Endothelial cell of umbilical vein (primary cell): ENCODE results near the gene SHROOM2. TPM values are rescaled to one million over a fixed set of nuclear protein-coding genes. Genes with fewer than 3 reads are reported as not detected.

ENCODE experiments used
- BruUV-seq: library from RNA; stranded (reverse); fragments of 400-500 nt; replicated peaks from 2 replicates; lab custom pipeline; 2021; lab: Mats Ljungman, UMichigan
- CTCF ChIA-PET: fragments of 300-600, 350-600 bp; sonication (Branson Sonifier 250); formaldehyde crosslinking; loops from one replicate; lab custom pipeline; 2021; ENCODE audit warnings: antibody characterized with exemption, inconsistent platforms; lab: Charles Lee
- POLR2A ChIA-PET: fragments of 300-600, 350-600 bp; sonication (Branson Sonifier 250); formaldehyde crosslinking; loops from one replicate; lab custom pipeline; 2021; ENCODE audit warnings: antibody characterized with exemption, inconsistent platforms; lab: Charles Lee
- DNase-seq: peaks from one replicate; pipeline ENCODE4 v3.0.0-alpha.2; 2011; ENCODE audit warnings: low read depth, low spot score
- FAIRE-seq: peaks from 2 replicates; lab custom pipeline; 2011; peaks lifted over from hg19 to GRCh38; lab: Jason Lieb, UNC
- H2AFZ ChIP-seq: 2 replicates; pipeline ENCODE4 v1.6.0; 2012; ENCODE audit warnings: low read depth, low read length, control low read depth, inconsistent platforms
- H3K27ac ChIP-seq: 2 replicates; pipeline ENCODE4 v1.5.1; 2011; ENCODE audit warnings: low read depth, mild to moderate bottlenecking, control low read depth, low read length, moderate library complexity; ENCODE audit not compliant: insufficient read depth
- H3K27me3 ChIP-seq, 2 experiments: 2 replicates each; pipeline versions ENCODE4 v1.6.0 to v1.6.1; 2011; ENCODE audit warnings: low read length in 2 of 2, mixed read lengths in 1 of 2; ENCODE audit not compliant: control insufficient read depth in 2 of 2, insufficient read depth in 2 of 2
- H3K36me3 ChIP-seq, 2 experiments: 2 replicates in 1 of 2; 3 replicates in 1 of 2; pipeline ENCODE4 v1.5.1; 2011; ENCODE audit warnings: low read length in 2 of 2, mild to moderate bottlenecking in 1 of 2, moderate library complexity in 1 of 2; ENCODE audit not compliant: control insufficient read depth in 2 of 2, insufficient read depth in 2 of 2; ENCODE audit errors: extremely low read depth in 1 of 2
- H3K4me1 ChIP-seq: 3 replicates; pipeline ENCODE4 v1.5.1; 2011; ENCODE audit warnings: mild to moderate bottlenecking, low read length; ENCODE audit not compliant: control insufficient read depth, insufficient read depth; ENCODE audit errors: extremely low read depth
- H3K4me2 ChIP-seq: 2 replicates; pipeline ENCODE4 v1.6.1; 2011; ENCODE audit warnings: low read length, control low read depth, mixed read lengths; ENCODE audit not compliant: insufficient read depth
- H3K4me3 ChIP-seq, 3 experiments: fragments of 200-600 bp in 1 of 3; sonication (generic), shearing (Covaris generic) in 1 of 3; replicated peaks in 1 of 3; 2 replicates each; pipeline ENCODE4 v1.5.1; 2011 to 2016; ENCODE audit warnings: control low read depth in 3 of 3, low read length in 3 of 3, mild to moderate bottlenecking in 2 of 3, inconsistent platforms in 1 of 3, low read depth in 1 of 3, moderate library complexity in 1 of 3; ENCODE audit not compliant: insufficient read depth in 1 of 3
- H3K79me2 ChIP-seq: 2 replicates; pipeline ENCODE4 v1.6.0; 2012; ENCODE audit warnings: low read length, inconsistent platforms; ENCODE audit not compliant: control insufficient read depth, insufficient read depth
- H3K9ac ChIP-seq: replicated peaks from 2 replicates; pipeline ENCODE3; 2011; ENCODE audit warnings: low read length, control low read depth; ENCODE audit not compliant: insufficient read depth; ENCODE audit errors: extremely low read depth
- H3K9me1 ChIP-seq: replicated peaks from 3 replicates; pipeline ENCODE4 v1.6.0; 2011; ENCODE audit warnings: mild to moderate bottlenecking, low read length; ENCODE audit not compliant: control insufficient read depth, insufficient read depth; ENCODE audit errors: extremely low read depth
- H3K9me3 ChIP-seq: replicated peaks from 2 replicates; pipeline ENCODE4 v1.5.1; 2012; ENCODE audit warnings: low read length, inconsistent platforms; ENCODE audit not compliant: control insufficient read depth, insufficient read depth
- H4K20me1 ChIP-seq: replicated peaks from 2 replicates; pipeline ENCODE3; 2011; ENCODE audit warnings: mild to moderate bottlenecking, low read length; ENCODE audit not compliant: control insufficient read depth, insufficient read depth; ENCODE audit errors: extremely low read depth
- EZH2 ChIP-seq: IDR thresholded peaks from 2 replicates; pipeline ENCODE4 v1.6.1; 2012; ENCODE audit warnings: borderline replicate concordance, low read depth, mild to moderate bottlenecking, moderate library complexity, low read length, inconsistent platforms; ENCODE audit not compliant: severe bottlenecking
- FOS ChIP-seq: IDR thresholded peaks from 2 replicates; pipeline ENCODE4 v1.6.1; 2011; ENCODE audit warnings: mild to moderate bottlenecking, low read length, moderate library complexity, borderline replicate concordance; ENCODE audit not compliant: insufficient read depth
- GATA2 ChIP-seq: IDR thresholded peaks from 2 replicates; pipeline ENCODE4 v1.7.0; 2011; ENCODE audit warnings: low read depth, mild to moderate bottlenecking, moderate library complexity, mixed read lengths, low read length; ENCODE audit not compliant: insufficient read length, insufficient read depth
- JUN ChIP-seq: IDR thresholded peaks from 2 replicates; pipeline ENCODE4 v1.6.1; 2011; ENCODE audit warnings: borderline replicate concordance, low read depth; ENCODE audit not compliant: insufficient read length, insufficient read depth
- POLR2A ChIP-seq: IDR thresholded peaks from 2 replicates; pipeline ENCODE4 v1.6.1; 2012; ENCODE audit warnings: low read depth, mild to moderate bottlenecking, control low read depth, low read length
- POLR2AphosphoS5 ChIP-seq: IDR thresholded peaks from 2 replicates; pipeline ENCODE4 v1.6.1; 2012; ENCODE audit warnings: low read depth, mild to moderate bottlenecking, control low read depth, low read length, moderate library complexity; ENCODE audit not compliant: insufficient read depth
- dilution Hi-C: fragments of 300-500 bp; cut with MboI; formaldehyde crosslinking; loops from one replicate; pipeline ENCODE4 v1.15.0; 2019; ENCODE audit warnings: low sequenced_read_pairs; ENCODE audit not compliant: extremely low pct_ligation_motif_present
- intact Hi-C: fragments of 100-400 bp; cut with micrococcal nuclease; formaldehyde crosslinking; loops from one replicate; pipeline ENCODE4 v1.10.0; 2022
- polyA plus RNA-seq, 4 experiments: library from polyadenylated mRNA; depleted of rRNA in 3 of 4; stranded (reverse) in 3 of 4; unstranded in 1 of 4; fragments of >200 nt; gene quantifications; 2 replicates each; pipeline versions ENCODE4 v1.2.1 to v1.2.3, GENCODE V29; 2011 to 2012; ENCODE audit warnings: missing spikeins in 1 of 4
- total RNA-seq: library from RNA; stranded (reverse); gene quantifications from 2 replicates; pipeline ENCODE4 v1.2.3, GENCODE V29; 2021
- TF ChIP-seq, protein P1 (sequence below), 2 donors: IDR thresholded peaks; 1 replicate in 1 of 2; 2 replicates in 1 of 2; pipeline ENCODE4 v1.5.1; 2011; ENCODE audit warnings: low read length in 2 of 2, mild to moderate bottlenecking in 2 of 2, moderate library complexity in 2 of 2, control low read depth in 1 of 2, inconsistent platforms in 1 of 2, low read depth in 1 of 2; ENCODE audit not compliant: insufficient read depth in 1 of 2; ENCODE audit errors: extremely low read depth in 1 of 2

Gene SHROOM2
- total and polyA plus RNA-seq, 2 donors (not counting 3 experiments of a cell fraction or from before 2014, with no cell fraction given), result 3.7 to 11.8 TPM

DNA sequence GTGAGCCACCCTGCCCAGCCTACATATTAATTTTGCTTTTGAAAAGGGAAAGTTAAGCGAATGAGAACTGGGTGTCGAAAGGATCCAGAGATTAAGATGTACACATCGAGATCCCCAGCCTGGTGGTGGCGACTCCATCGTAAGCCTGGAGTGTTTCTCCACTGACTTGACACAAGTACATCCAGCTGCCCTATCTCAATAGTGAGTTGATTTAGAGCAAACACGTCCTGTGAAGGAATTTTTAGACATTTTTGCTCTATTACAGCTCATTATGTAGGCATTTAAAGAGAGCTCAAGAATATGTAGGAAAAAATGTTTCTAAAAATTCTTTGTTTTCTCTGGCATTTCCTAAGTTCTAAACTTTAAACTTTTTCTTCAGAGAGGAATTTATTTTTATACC lies 169.3 kb downstream of the SHROOM2 start:
- H3K27ac ChIP-seq, result no peak overlapping the region
- ChIA-PET CTCF (no interaction called here), POLR2A (no interaction called here)
- FAIRE-seq, result no peak
- no peak overlapping the region for H2AFZ ChIP-seq
- H4K20me1 ChIP-seq, result no peaks in the 10 kb centered on the region
- DNase-seq, result no peak
- no peak overlapping the region for H3K4me3 ChIP-seq
- BruUV-seq, result no TSS peak
- H3K4me1 ChIP-seq, result no peaks in the 10 kb centered on the region
- H3K9me3 ChIP-seq, result no peaks in the 10 kb centered on the region
- no peak for TF ChIP-seq GATA2
- TF ChIP-seq FOS, result no peak
- TF ChIP-seq POLR2AphosphoS5, result no peak
- TF ChIP-seq POLR2A, result no peak
- TF ChIP-seq, protein P1, sequence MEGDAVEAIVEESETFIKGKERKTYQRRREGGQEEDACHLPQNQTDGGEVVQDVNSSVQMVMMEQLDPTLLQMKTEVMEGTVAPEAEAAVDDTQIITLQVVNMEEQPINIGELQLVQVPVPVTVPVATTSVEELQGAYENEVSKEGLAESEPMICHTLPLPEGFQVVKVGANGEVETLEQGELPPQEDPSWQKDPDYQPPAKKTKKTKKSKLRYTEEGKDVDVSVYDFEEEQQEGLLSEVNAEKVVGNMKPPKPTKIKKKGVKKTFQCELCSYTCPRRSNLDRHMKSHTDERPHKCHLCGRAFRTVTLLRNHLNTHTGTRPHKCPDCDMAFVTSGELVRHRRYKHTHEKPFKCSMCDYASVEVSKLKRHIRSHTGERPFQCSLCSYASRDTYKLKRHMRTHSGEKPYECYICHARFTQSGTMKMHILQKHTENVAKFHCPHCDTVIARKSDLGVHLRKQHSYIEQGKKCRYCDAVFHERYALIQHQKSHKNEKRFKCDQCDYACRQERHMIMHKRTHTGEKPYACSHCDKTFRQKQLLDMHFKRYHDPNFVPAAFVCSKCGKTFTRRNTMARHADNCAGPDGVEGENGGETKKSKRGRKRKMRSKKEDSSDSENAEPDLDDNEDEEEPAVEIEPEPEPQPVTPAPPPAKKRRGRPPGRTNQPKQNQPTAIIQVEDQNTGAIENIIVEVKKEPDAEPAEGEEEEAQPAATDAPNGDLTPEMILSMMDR (IDR thresholded peaks at IDR 0.05; ENCODE audit: extremely low read depth in 1 of 2, insufficient read depth in 1 of 2, low read depth in 1 of 2, low read length in 2 of 2), result no peak
- H3K27me3 ChIP-seq, result no peaks in the 10 kb centered on the region
- intact Hi-C loops (no loop called here), dilution Hi-C loops (no loop called here)
- no peaks in the 10 kb centered on the region for H3K79me2 ChIP-seq
- no peaks in the 10 kb centered on the region for H3K36me3 ChIP-seq
- H3K9ac ChIP-seq, result no peak overlapping the region
- no peak overlapping the region for H3K4me2 ChIP-seq
- H3K9me1 ChIP-seq, result no peaks in the 10 kb centered on the region

DNA sequence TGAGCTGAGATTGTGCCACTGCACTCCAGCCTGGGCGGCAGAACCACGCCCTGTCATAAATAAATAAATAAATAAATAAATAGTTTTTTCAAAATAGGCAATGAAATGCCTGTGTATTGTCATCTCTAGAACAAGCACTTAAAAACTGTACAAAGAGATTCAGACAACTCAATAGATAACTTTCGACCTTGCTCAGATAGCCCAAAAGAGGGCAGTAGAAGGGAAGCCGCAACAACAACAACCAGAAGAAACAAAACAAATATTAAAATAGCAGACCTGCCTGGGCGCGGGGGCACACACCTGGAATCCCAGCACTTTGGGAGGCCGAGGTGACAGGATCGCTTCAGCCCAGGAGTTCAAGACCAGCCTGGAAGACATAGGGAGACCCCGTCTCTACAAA lies 171.5 kb downstream of the SHROOM2 start:
- TF ChIP-seq POLR2A (no peak), EZH2 (no peak), JUN (no peak)
- Histone ChIP-seq H3K4me3 (no peak overlapping the region), H3K9ac (no peak overlapping the region), H3K9me1 (no peaks in the 10 kb centered on the region), H3K27me3 (no peaks in the 10 kb centered on the region), H3K79me2 (no peaks in the 10 kb centered on the region), H3K4me1 (no peaks in the 10 kb centered on the region), H4K20me1 (no peaks in the 10 kb centered on the region), H3K27ac (no peak overlapping the region), H3K4me2 (no peak overlapping the region), H3K9me3 (no peaks in the 10 kb centered on the region), H3K36me3 (no peaks in the 10 kb centered on the region), H2AFZ (no peak overlapping the region)
- POLR2A ChIA-PET, result no interaction called here
- CTCF ChIA-PET, result no interaction called here
- BruUV-seq, result no TSS peak
- DNase-seq (no peak), FAIRE-seq (no peak)
- intact Hi-C loops (no loop called here), dilution Hi-C loops (no loop called here)
